DOHH2 (cell line): ENCODE results near the gene PPP1R2C.

Experiments
- CTCF ChIP-seq: fragments of 200-600 bp; sonication (generic); IDR thresholded peaks from one replicate; pipeline ENCODE4 v1.5.1; 2014; ENCODE audit warnings: antibody characterized with exemption, mild to moderate bottlenecking, low read depth, low read length; ENCODE audit not compliant: poor library complexity, severe bottlenecking
- EZH2phosphoT487 ChIP-seq: fragments of 200-600 bp; sonication (generic); IDR thresholded peaks from 2 replicates; pipeline ENCODE4 v1.6.1; 2017; ENCODE audit warnings: borderline replicate concordance, mild to moderate bottlenecking, antibody characterized with exemption, low read length, moderate library complexity, mixed read lengths

- TF ChIP-seq CTCF (no peak), EZH2phosphoT487 (no peak)
Measured at GRCh38 chrX:42739741-42740140, 38.2 kb downstream of the PPP1R2C start.
